ENCODE measurements around the gene BICC1. TPM values are rescaled to one million over a fixed set of nuclear protein-coding genes. Genes with fewer than 3 reads are reported as not detected.

The BICC1 gene
- total RNA-seq, 1 donor from 2014 or later, result 41.0 TPM

GRCh38 chr10:58621379-58622077, 108.9 kb downstream of the BICC1 start:
- H3K9me3 Mint-ChIP-seq (ENCODE audit: unreplicated experiment), result peaks cover 4% of the 10 kb centered on the region
- TF ChIP-seq, protein P1, sequence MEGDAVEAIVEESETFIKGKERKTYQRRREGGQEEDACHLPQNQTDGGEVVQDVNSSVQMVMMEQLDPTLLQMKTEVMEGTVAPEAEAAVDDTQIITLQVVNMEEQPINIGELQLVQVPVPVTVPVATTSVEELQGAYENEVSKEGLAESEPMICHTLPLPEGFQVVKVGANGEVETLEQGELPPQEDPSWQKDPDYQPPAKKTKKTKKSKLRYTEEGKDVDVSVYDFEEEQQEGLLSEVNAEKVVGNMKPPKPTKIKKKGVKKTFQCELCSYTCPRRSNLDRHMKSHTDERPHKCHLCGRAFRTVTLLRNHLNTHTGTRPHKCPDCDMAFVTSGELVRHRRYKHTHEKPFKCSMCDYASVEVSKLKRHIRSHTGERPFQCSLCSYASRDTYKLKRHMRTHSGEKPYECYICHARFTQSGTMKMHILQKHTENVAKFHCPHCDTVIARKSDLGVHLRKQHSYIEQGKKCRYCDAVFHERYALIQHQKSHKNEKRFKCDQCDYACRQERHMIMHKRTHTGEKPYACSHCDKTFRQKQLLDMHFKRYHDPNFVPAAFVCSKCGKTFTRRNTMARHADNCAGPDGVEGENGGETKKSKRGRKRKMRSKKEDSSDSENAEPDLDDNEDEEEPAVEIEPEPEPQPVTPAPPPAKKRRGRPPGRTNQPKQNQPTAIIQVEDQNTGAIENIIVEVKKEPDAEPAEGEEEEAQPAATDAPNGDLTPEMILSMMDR (IDR thresholded peaks at IDR 0.05), result no peak
- no peak overlapping the region for H3K4me3 Mint-ChIP-seq (ENCODE audit: unreplicated experiment)
- DNase-seq (ENCODE audit: extremely low spot score, unreplicated experiment), result no peak
- peaks cover 45% of the 10 kb centered on the region for H3K4me1 Mint-ChIP-seq (ENCODE audit: unreplicated experiment)
- peak overlapping the region; percentile 84 for H3K27ac Mint-ChIP-seq (ENCODE audit: unreplicated experiment)
- peaks cover 9% of the 10 kb centered on the region for H3K36me3 Mint-ChIP-seq (ENCODE audit: unreplicated experiment)
- H3K27me3 Mint-ChIP-seq (ENCODE audit: unreplicated experiment), result no peaks in the 10 kb centered on the region

DNA sequence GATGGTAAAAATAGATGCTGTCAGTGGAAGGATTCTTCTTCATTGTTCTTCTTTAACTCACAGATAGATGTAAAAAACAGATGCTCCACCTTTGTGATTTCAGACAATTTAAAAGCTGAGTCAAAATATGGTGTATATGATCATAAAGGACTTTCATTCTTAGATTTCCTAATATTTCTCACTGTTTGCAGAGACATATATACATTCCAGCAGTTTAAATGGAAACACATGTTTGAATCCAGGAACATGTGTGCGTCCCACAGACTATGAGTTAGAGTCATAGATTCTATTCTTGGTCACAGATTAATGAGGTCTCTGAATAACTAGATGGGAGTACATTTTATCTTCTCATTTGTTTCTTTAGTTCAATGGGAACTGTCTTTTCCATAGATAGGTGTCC, 109.6 kb downstream of the BICC1 start:
- H3K27ac Mint-ChIP-seq (ENCODE audit: unreplicated experiment), result peak overlapping the region; percentile 84
- TF ChIP-seq, protein P1 (IDR thresholded peaks at IDR 0.05), result no peak
- peaks cover 4% of the 10 kb centered on the region for H3K9me3 Mint-ChIP-seq (ENCODE audit: unreplicated experiment)
- no peak for DNase-seq (ENCODE audit: extremely low spot score, unreplicated experiment)
- H3K4me3 Mint-ChIP-seq (ENCODE audit: unreplicated experiment), result no peak overlapping the region
- H3K27me3 Mint-ChIP-seq (ENCODE audit: unreplicated experiment), result no peaks in the 10 kb centered on the region
- peaks cover 45% of the 10 kb centered on the region for H3K4me1 Mint-ChIP-seq (ENCODE audit: unreplicated experiment)
- H3K36me3 Mint-ChIP-seq (ENCODE audit: unreplicated experiment), result peaks cover 9% of the 10 kb centered on the region

DNA sequence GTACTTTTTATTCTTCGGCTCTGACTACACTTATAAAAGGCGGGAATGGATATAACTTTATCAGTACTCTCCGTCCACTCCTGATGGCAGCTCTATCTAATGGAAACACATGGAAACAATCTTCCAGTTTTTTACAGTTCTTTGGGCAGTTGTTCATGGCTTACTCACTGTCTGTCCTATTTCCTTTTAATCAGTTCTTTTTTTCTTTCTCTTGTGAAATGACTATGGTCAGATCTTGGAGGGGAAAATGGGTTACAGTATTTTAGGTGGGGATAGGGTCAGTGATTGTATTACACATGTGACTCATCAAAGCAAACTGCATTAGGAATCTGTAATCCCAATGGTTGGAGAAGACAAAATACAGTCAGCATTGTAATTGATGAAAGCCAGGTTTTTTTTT, 112.4 kb downstream of the BICC1 start:
- no peaks in the 10 kb centered on the region for H3K27me3 Mint-ChIP-seq (ENCODE audit: unreplicated experiment)
- no peak for DNase-seq (ENCODE audit: extremely low spot score, unreplicated experiment)
- peak overlapping the region; percentile 66 for H3K27ac Mint-ChIP-seq (ENCODE audit: unreplicated experiment)
- no peak overlapping the region for H3K4me3 Mint-ChIP-seq (ENCODE audit: unreplicated experiment)
- no peaks in the 10 kb centered on the region for H3K9me3 Mint-ChIP-seq (ENCODE audit: unreplicated experiment)
- TF ChIP-seq, protein P1 (IDR thresholded peaks at IDR 0.05), result no peak
- H3K4me1 Mint-ChIP-seq (ENCODE audit: unreplicated experiment), result peaks cover 32% of the 10 kb centered on the region
- H3K36me3 Mint-ChIP-seq (ENCODE audit: unreplicated experiment), result peaks cover 9% of the 10 kb centered on the region

DNA sequence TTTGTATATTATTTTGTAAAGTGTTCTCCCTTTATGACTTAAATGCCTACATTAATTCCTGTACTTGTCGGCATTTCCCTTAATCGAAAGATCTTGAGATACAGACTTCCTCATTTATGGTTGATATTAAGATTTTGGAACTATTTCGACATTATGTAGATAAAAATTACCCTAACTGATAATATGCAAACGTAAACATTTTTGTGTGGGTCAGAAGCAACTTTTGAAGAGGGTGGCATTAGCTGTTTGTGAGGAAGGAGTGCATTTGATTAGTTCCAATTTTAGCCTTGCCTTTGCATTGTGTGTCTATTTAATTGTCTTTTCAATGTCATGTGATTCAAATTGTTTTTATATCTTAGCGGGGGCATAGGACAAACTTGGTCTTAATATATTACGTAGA, 114.7 kb downstream of the BICC1 start:
- H3K4me3 Mint-ChIP-seq (ENCODE audit: unreplicated experiment), result no peak overlapping the region
- H3K36me3 Mint-ChIP-seq (ENCODE audit: unreplicated experiment), result peaks cover 9% of the 10 kb centered on the region
- H3K27ac Mint-ChIP-seq (ENCODE audit: unreplicated experiment), result no peak overlapping the region
- H3K4me1 Mint-ChIP-seq (ENCODE audit: unreplicated experiment), result peaks cover 28% of the 10 kb centered on the region
- TF ChIP-seq, protein P1 (IDR thresholded peaks at IDR 0.05), result no peak
- H3K9me3 Mint-ChIP-seq (ENCODE audit: unreplicated experiment), result no peaks in the 10 kb centered on the region
- no peak for DNase-seq (ENCODE audit: extremely low spot score, unreplicated experiment)
- no peaks in the 10 kb centered on the region for H3K27me3 Mint-ChIP-seq (ENCODE audit: unreplicated experiment)

DNA sequence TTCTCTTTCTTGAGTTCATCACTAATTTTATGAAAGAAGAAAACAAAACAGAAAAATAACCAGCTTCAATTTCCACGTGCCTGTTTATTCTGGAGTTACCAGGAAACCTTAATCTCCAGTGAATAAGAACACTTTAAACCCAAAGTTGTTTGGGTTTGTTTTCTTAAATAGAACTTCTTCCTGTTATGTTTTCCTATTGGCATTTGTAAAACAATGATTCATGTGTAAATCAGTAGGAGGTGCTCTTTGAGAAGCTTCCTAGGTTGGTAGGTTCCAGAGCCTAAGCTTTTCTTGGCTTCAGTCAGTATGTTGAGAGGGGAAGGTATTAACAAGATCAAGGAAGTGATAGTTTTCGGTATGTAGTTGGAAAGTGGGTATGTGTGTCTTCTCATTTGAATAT, 119.0 kb downstream of the BICC1 start:
- H3K4me3 Mint-ChIP-seq (ENCODE audit: unreplicated experiment), result no peak overlapping the region
- H3K36me3 Mint-ChIP-seq (ENCODE audit: unreplicated experiment), result peaks cover 4% of the 10 kb centered on the region
- no peak for DNase-seq (ENCODE audit: extremely low spot score, unreplicated experiment)
- TF ChIP-seq, protein P1 (IDR thresholded peaks at IDR 0.05), result no peak
- peak overlapping the region; percentile 65 for H3K27ac Mint-ChIP-seq (ENCODE audit: unreplicated experiment)
- peaks cover 20% of the 10 kb centered on the region for H3K4me1 Mint-ChIP-seq (ENCODE audit: unreplicated experiment)
- no peaks in the 10 kb centered on the region for H3K9me3 Mint-ChIP-seq (ENCODE audit: unreplicated experiment)
- H3K27me3 Mint-ChIP-seq (ENCODE audit: unreplicated experiment), result no peaks in the 10 kb centered on the region

Measured in osteocyte (in vitro differentiated cells).